ENCODE data around the gene RTL5.

- TF ChIP-seq CTCF (conservative IDR thresholded peaks at IDR 0.05; ENCODE audit: low read length) (no peak), EZH2phosphoT487 (IDR thresholded peaks at IDR 0.05; ENCODE audit: borderline replicate concordance, low read depth, low read length) (no peak)
Observed at GRCh38 chrX:72146527-72146926, 14.8 kb upstream of the RTL5 start.
